Omental fat pad (tissue), 4 donors: Measurements from ENCODE around the gene RANBP3L. TPM values are rescaled to one million over a fixed set of nuclear protein-coding genes. Genes with fewer than 3 reads are reported as not detected.

Experiments
- ATAC-seq: fragments of 150-250 bp; one replicate; pipeline ENCODE4 v1.9.1; 2016; ENCODE audit warnings: mild to moderate bottlenecking, moderate library complexity; ENCODE audit not compliant: low FRiP score
- DNase-seq: peaks from one replicate; pipeline ENCODE4 v3.0.0-alpha.2; 2019; ENCODE audit warnings: low spot score
- CTCF ChIP-seq, 3 donors: fragments of 450-650 bp; IDR thresholded peaks; one replicate each; pipeline ENCODE4 v1.5.1; 2016 to 2017; ENCODE audit warnings: antibody characterized with exemption in 3 of 3, mild to moderate bottlenecking in 3 of 3, moderate library complexity in 2 of 3
- total RNA-seq, 4 donors: library from RNA; depleted of rRNA; stranded (reverse); fragments of >200 nt; gene quantifications; one replicate each; pipeline ENCODE4 v1.1.0, GENCODE V29; 2016

Gene RANBP3L
- total RNA-seq, 4 donors from 2014 or later, result 0.50 to 10.6 (median 2.8) TPM

GRCh38 chr5:36279054-36279698 is 22.5 kb downstream of the RANBP3L start:
- DNase-seq, result no peak
- ATAC-seq, result peak; percentile 63
- TF ChIP-seq CTCF (IDR thresholded peaks at IDR 0.05), result no peak

GRCh38 chr5:36277521-36278176 is 24.1 kb downstream of the RANBP3L start:
- DNase-seq (no peak), ATAC-seq (no peak)
- no peak for TF ChIP-seq CTCF (IDR thresholded peaks at IDR 0.05)

GRCh38 chr5:36276864-36277263 is 24.8 kb downstream of the RANBP3L start:
- no peak for ATAC-seq
- TF ChIP-seq CTCF (IDR thresholded peaks at IDR 0.05), result no peak
- DNase-seq, result no peak

- ATAC-seq (no peak), DNase-seq (no peak)
- TF ChIP-seq CTCF (IDR thresholded peaks at IDR 0.05), result no peak
These were observed 27.7 kb downstream of the RANBP3L start for GRCh38 chr5:36273809-36274526.

GRCh38 chr5:36272136-36272690 is 29.5 kb downstream of the RANBP3L start:
- DNase-seq (no peak), ATAC-seq (peak; percentile 72)
- no peak for TF ChIP-seq CTCF (IDR thresholded peaks at IDR 0.05)

GRCh38 chr5:36270876-36271575 is 30.7 kb downstream of the RANBP3L start:
- no peak for TF ChIP-seq CTCF (IDR thresholded peaks at IDR 0.05)
- ATAC-seq (no peak), DNase-seq (no peak)
